HG02642 (cell line): ENCODE results near the gene LUM.

Experiments used
- ATAC-seq: cut with Tn5 transposase; IDR thresholded peaks from one replicate; pipeline ENCODE4 v1.9.1; 2021; ENCODE audit warnings: mild to moderate bottlenecking; ENCODE audit not compliant: unreplicated experiment, poor library complexity

Gene LUM

DNA sequence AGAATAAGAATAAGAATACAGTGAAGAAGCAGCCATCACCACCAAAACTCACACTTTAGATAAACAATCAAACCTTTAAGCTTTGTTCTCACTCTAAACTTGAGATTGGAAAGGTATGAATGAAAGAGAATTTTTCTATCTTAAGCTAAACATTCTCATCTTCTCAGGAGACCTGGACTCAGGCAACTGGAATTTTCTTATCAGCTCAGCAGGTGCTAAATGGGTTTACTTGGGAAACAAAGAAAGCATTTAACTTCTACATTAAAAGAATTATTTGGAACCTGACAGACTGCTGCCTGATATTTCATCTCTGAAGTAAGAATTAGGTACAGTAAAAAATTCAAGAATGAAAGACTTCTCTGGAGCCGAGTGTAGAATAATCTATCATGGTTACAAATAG lies 32.8 kb downstream of the LUM start:
- no peak for ATAC-seq

DNA sequence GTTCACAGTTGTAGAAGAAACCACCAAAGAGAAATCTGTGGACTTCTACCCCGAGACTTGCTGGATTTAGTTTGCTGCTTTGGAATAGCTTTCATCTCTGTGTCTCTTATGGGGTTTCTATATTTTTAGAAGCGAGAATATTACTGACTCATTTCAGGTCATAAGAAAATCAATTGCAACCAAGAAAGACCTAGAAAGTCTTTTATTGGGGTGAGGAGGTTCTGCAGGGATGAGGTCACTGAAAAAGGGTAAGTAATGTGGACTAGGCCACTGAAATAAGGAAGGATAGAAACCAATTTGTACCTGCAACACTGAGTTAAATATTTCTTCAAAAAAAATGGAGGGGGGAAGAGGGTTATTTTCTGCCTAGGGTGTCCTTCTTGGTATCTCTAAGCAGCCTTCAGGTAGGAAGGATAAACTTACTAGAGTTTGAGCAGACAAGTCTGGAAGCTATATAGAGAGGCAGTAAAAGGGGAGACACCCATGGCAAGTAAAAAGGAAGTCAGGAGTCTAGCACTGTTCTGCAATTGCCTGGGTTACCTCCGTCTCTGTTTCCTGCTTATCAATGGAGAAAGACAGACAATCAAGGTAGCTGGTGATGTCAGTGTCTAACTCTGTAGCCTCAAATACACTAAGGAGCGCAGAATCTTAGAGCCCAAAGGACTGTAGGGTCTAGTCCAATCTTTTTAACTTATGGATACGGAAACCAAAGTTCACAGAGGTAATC lies 33.9 kb downstream of the LUM start:
- no peak for ATAC-seq

- no peak for ATAC-seq
Observed at GRCh38 chr12:91074851-91075250, 36.4 kb downstream of the LUM start.

- ATAC-seq: no peak
Observed at GRCh38 chr12:91074154-91074709, 37.1 kb downstream of the LUM start.

DNA sequence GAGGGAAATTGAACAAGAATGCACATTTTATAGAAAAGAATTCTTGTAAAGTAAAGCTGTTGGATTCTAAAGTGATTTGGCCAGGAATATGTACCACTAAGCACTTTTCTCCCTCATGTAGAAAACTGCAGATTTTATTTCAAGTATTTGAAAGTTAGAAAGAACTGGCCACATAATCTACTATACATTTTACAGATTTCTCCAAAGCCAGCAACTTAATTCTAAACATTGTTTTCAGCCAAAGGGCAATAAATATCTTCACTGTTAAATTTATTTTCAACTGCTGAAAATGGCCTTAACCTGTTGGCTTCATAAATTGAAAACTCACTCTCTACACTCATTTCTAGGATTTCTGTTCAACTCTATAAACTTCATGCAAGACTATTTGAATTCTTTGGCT lies 37.9 kb downstream of the LUM start:
- ATAC-seq: no peak

GRCh38 chr12:91072931-91073330 lies 38.4 kb downstream of the LUM start:
- no peak for ATAC-seq

- no peak for ATAC-seq
Observed at GRCh38 chr12:91070936-91071335, 40.4 kb downstream of the LUM start.

DNA sequence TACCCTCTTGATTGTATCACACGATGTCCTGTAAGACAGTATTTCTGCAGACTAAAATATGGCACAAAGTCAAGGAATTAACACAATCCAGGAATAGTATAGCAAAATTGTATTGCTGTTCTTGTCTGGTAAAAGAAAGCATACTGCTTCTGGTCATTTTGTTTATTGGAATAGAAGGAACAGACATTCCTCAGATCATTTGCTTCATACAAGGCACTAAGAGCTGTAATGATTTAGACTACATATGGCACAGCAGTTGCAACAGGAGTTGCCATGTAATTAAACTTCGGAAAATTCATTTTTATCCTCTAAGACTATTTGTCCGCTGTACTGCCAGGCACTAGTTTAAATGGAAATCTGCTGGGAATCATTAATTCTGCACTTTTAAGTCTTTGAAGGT lies 45.9 kb downstream of the LUM start:
- no peak for ATAC-seq

DNA sequence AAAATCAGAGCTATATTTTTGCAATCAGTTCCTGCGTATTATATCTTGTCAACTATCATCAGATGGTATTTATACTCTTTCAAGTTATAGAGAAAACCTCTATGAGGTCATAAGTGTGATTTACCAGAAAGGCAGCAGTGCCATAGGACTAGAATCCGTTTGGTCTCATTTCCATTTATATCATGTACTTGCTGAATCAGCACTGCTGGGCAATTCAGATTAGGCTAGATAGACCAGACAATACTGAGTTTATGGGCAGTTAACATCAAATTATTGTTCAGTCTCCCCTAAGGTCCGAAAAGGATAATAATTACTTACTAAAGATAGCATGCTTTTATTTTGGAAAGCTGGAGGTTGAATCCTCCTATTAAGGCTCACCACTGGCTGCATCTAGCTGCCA lies 46.7 kb downstream of the LUM start:
- no peak for ATAC-seq

DNA sequence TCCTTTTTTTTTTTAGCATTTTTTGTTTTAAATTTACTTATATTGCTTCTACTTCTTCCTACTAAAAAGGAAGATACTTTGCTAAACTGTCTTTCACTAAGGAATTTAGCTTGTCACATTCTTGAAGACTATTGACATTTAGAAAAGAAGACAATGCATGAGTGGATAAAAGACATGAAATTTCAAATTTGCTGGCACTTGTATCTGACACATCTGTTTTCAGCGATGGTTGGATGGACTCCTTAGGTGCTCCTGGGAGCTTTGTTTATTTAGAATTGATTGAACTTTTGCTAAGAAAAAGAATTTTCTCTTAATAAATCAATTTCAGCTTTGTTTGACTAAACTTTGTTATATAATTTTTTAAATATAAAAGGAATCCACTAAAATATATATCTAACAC lies 50.2 kb downstream of the LUM start:
- no peak for ATAC-seq

- ATAC-seq: no peak
Observed at GRCh38 chr12:91059211-91059610, 52.1 kb downstream of the LUM start.

DNA sequence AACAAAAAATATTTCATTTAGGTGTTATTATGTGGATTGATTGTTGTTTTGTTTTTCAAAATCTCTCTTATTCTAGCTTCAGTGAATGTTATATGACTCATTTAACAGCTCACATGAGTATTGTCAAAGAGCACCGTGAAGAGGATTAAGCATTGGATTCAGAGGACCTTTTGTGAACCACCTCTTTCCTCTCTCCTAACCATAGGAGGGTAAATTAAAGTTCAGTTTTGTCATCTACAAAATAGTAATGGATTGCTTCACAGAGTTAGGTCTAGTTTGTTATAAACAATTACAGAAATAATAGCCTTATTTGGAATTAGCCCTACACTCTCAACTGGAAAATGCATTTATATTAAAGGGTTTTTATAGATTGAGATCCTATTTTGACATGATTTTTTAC lies 52.5 kb downstream of the LUM start:
- no peak for ATAC-seq

DNA sequence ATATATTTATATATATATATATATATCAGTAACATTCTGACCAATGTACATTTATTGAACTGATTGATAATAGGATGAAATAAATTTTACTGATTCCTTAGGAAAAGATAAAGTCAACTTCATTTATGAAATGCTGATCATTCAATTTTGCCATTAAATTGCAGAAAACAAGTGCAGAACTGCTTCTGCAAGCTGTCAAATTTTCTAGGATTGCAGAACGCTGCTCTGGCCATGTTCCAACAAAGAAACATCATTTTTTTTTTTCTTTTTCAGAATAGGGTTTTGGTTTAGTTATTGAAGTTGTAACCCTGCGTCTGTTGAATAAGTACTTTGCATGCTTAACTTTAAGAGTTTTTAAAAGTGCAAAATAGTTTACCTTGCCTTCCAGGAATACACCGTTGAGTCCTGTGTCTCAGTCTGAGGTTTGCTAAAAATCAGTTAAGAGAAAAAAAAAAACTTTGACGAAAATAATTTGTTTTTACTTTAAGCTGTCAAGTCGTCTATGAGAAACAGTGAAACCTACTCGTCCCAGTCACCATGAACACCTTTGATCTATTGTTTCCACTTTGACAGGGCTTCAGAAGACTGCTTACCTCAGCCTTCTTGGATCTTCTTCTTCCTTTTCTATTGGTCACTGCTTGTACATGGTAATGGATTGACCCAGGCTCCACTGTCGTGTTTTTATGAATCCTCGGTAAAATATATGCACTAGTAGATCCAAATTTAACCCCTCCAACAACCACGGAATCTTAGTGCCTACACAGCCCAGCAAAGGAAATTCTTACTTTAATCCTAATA lies 53.7 kb downstream of the LUM start, which contains the start of gene KERA:
TSS of gene KERA (minus strand) at position 657 of the 798 bp plus-strand sequence. CDS start 1,743 bp downstream, outside the sequence.
- no peak for ATAC-seq

GRCh38 chr12:91056488-91056887 lies 54.8 kb downstream of the LUM start:
- ATAC-seq: no peak

DNA sequence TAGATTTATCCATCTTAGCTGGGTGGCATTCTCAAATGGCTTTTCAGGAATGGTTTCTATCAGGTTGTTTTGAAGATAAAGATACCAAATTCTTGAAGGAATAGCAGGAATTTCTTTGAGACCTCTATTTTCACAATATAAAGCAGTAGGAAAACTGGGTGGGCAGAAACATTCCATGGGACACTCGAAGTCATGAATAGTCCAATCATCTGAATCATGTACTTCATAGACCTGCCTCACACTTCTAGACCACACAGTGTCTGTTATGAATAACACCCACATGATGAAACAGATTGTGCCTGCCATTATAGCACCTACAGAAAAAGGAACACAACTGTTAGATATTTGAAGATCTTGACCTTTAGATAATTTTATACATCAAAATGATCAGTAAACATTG lies 55.3 kb downstream of the LUM start:
- no peak for ATAC-seq

DNA sequence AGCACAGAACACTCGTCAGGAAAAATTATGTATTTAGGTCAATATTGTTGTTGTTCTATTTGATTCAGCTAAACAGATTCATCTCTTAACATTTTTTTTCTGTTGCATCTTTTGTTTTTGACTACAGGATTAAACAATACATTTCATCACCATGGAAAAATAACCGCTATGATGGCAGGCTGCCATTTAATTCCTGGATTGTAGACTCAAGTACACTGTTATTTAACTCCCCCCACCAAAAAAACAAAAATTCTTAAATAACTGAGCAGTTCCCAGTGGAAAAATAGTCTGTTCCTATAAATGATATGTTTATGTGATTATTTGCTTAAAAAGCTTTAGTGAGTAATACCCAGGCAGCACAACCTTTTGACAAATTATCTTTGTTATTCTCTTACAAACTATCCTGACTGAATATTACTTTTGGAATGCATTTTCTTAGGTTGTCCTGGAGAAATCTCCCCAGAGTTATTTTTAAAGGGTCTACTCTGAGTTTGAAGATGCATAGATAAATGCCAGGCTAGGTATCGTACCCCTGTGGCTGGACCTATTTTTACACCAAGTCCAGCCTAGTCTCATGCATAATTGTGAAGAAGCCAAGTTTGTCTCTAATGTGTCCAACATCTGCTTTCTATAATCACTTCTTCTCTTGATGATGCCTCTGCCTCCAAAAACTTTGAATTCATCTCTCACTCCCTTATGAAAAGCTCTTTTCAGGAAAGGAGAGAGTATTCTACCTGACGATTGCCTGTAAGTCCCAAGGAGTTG lies 57.2 kb downstream of the LUM start:
- no peak for ATAC-seq
